Right lobe of liver (tissue), 4 donors: ENCODE measurements around the gene AGPS.

Source experiments
- CTCF ChIP-seq, 4 donors: fragments of 200-600 bp in 3 of 4; fragments of 450-650 bp in 1 of 4; IDR thresholded peaks; one replicate each; pipeline versions ENCODE4 v1.5.1 to v1.8.0; 2016 to 2022; ENCODE audit warnings: antibody characterized with exemption in 4 of 4, mild to moderate bottlenecking in 2 of 4
- POLR2A ChIP-seq: fragments of 450-650 bp; IDR thresholded peaks from one replicate; pipeline ENCODE4 v1.6.1; 2017; ENCODE audit warnings: antibody characterized with exemption, mild to moderate bottlenecking
- donor health status: DM: no; HTN: no; CAD: no.
- donor health status: DM: no; HTN: no; CAD: no.
- donor health status: DM: no; HTN: yes; CAD: no.

DNA sequence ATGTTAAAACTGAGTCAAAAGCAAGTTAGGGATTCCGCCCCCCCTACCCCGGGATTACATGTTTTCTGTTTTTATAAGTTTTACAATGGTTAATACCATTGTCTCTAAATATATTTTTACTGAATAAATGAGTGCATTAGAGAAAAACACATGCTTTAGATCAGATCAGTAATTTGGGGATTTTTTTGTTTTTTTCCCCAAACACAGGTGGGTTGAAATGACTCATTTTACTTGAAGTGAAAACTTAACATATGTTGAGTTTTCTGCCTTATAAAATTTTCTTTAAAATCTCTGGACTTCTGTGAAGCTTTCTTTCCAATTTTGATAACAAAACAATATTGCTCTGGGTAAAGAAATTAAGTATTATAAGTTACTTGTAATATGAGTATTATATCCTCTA lies 114.4 kb downstream of the AGPS start:
- no peak for TF ChIP-seq CTCF (IDR thresholded peaks at IDR 0.05)
- TF ChIP-seq POLR2A, result no peak
